Muscle of arm (tissue), 12 donors: ENCODE results near the gene SBF1. TPM values are rescaled to one million over a fixed set of nuclear protein-coding genes. Genes with fewer than 3 reads are reported as not detected.

Experiments
- DNase-seq: peaks from one replicate; pipeline ENCODE4 v3.0.0-alpha.2; 2013
- polyA plus RNA-seq, 12 donors: library from polyadenylated mRNA; unstranded; fragments of 120-200 nt; gene quantifications; one replicate each; pipeline ENCODE4 v1.2.1, GENCODE V29; 2013; ENCODE audit not compliant: insufficient read length in 12 of 12

The SBF1 gene
- polyA plus RNA-seq, 12 donors, result 28.1 to 48.3 (median 35.0) TPM; not detected in 1

GRCh38 chr22:50507421-50507990 lies 32.7 kb upstream of the SBF1 start, which contains the start of gene LMF2:
TSS of gene LMF2 (minus strand) at chr22:50507702. CDS start at chr22:50507675, 27 bp downstream.
- no peak for DNase-seq

GRCh38 chr22:50506611-50507420 lies 32.0 kb upstream of the SBF1 start:
- DNase-seq, result no peak

DNA sequence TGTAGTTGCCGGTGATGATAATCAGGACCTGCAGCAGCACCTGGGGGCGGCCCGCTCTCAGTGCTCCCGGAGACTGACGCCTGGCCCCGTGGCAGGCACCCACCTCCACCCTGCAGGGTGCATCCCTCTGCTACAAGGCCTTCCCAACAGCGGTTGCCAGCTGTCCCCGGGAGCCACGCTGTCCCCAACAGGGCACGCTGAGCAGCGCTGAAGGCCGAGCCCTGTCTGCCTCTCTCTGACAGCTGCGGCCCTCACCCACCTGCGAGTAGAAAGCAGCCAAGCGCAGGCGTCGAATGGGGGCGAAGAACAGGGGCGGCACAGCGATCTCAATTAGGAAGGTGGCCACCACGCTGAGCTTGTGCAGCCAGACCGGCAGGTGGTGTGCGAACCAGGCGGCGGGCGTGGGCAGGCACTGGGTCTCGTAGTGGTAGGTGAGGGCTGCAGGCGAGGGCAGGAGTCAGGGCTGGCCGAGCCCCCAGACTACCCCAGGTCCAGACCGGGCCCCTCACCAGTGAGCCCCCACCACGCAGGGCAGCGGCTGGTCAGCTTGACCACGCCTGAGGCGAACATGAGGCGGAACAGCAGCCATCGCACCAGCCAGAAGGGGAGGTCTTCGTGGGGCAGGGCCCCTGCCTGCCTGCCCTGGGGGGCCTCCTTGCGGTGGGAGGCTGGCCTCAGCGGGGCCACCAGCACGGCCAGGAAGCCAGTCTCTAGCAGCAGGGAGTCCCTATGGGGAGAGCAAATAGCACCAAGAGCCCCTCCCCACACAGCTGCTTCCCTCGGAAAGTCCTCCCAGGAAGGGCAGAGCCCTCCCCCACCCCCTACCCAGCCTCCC lies 31.2 kb upstream of the SBF1 start:
- DNase-seq, result no peak

DNA sequence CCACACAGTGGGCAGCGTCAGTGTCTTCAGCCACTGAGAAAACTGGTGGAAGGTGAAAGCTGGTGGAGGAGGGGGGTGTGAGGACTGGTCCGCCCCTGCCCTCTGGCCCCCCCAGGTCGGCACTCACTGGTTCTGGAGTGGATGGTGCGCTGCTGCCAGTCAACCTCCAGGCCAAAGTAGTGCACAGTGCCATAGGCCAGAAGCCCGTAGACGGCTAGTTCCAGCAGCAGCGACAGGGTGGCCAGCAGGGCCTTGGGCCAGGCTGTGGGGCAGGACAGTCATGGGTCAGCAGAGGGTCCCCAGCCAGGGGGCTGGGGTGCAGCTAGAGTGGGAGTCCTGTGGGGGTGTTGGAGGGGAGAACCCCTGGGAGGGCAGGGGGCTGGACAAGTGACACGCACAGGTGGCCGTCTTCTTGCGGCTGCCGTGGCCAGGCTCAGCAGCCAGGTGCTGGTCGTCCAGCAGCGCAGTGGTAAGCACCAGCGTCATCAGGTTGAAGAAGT lies 30.5 kb upstream of the SBF1 start:
- no peak for DNase-seq

DNA sequence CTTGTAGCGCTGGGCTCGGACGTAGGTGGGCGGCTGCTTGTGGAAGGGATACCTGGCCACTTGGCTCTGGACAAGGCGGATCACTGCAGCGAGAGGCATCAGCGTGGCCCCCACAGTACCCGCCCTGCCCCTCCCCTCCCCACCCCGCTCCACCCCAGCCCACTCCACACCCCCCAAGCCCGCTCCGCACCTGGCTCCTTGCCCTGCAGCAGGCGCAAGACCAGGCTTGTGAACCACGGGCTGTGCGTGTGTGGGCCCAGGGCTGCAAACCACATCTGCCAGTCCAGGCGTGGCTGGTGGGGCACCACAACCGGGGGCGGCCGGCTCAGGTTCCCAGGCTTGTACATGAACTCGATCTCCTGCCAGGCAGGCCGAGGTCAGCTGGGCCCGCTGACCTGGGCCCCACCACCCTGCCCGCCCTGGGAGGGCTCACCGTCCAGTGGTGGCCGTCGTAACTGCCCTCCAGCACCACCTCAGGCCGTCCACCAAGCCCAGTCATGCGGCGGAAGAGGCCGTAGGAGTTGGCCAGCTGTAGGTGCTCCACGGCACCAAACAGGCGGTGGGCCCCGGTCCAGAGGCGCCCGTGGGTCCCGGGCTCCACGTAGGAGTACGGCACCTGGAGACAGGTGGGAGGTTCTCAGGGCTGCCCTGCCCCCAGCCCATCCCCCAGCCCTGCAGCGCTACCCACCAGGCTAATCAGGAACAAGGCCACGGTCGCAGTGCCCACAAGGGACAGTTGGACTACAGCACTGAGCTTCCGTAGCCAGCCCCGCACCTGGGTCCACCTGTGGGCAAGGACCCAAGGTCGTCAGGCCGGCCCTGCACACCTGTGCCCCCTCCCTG lies 29.8 kb upstream of the SBF1 start:
- DNase-seq, result no peak

GRCh38 chr22:50503475-50504145 lies 28.8 kb upstream of the SBF1 start:
- DNase-seq, result no peak

DNA sequence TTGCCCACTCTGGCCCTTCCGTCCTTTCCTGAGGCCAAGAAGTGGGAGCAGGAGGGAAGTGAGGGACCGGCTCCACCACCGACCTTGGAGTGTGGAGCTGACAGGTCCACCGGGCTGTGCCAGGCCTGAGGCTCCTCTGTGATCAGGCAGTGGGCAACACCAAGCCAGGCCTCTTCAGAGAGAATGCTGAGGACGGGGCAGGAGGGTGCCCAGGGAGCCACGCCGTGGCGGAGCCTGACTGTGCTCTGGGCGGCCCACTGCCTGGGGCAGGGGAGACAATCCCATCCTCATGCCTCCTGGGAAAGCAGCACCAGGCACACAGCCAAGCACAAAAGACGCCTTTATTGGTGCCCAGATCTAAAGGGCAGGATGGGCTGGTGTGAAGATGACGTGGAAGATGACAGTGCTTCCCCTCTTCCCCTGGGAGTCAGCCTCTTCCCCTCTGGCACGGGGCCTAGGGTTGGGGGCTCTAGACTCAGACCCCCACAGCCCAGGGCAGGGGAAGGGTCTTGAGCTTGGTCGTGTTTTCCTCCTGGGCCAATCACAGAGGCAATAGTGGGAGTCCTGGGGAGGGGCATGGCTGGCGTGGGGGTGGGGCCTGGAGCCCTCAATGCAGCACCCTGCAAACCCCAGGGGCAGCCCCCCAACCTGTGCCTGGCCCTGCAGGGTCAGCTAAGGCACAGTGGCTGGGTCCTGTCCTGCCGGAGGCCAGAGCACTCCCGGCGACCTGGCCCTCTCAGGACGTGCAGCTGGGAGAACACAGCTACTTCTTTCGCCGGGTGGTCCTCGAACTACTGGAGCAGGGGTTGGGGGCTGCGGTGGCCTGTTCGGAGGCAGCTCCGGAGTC lies 28.0 kb upstream of the SBF1 start:
- no peak for DNase-seq

- no peak for DNase-seq
These were observed 27.3 kb upstream of the SBF1 start for GRCh38 chr22:50502096-50502495.

DNA sequence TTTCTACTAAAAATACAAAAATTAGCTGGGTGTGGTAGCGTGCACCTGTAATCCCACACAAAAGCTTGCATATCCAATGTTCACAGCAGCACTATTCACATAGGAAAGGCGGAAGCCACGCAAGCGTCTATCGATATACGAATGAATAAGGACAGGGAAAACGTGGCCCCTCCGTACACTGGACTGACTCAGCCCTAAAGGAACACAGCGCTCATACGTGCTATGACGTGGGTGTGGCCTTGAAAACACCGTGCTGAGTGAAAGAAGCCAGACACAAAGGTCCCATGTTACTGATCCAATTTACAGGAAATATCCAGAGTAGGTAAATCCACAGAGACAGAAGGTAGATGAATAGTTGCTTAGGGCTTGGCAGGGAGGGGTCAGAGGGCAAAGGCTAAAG lies 25.6 kb upstream of the SBF1 start:
- no peak for DNase-seq

DNA sequence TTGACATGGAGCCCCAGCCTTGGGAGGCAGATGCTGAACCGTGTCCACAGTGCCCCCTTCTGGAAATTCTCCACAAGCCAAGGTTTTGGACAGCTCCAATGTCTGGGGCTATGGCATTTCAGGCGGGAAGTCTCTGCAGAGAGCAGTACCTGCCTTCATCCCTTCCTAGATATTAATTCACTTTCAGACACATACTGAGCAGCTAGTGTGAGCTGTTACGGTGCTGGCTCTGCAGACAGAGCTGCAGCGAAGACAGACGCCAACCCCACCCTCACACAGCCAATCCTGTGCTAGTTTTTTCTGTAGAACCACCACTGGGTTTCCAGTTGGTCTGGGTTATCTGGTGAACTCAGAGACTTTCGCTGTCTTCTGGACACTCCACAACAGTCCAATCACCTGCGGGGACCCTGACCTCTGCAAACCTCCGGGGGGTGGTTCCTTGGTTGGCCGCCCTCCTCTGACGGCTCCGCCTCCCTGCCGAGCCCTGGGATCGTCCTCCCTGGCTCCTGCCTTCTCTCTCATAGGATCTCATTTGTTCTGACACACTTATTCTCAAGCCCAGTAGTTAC lies 23.6 kb upstream of the SBF1 start:
- DNase-seq, result peak; percentile 35

GRCh38 chr22:50497093-50497492 lies 22.3 kb upstream of the SBF1 start:
- DNase-seq, result no peak

DNA sequence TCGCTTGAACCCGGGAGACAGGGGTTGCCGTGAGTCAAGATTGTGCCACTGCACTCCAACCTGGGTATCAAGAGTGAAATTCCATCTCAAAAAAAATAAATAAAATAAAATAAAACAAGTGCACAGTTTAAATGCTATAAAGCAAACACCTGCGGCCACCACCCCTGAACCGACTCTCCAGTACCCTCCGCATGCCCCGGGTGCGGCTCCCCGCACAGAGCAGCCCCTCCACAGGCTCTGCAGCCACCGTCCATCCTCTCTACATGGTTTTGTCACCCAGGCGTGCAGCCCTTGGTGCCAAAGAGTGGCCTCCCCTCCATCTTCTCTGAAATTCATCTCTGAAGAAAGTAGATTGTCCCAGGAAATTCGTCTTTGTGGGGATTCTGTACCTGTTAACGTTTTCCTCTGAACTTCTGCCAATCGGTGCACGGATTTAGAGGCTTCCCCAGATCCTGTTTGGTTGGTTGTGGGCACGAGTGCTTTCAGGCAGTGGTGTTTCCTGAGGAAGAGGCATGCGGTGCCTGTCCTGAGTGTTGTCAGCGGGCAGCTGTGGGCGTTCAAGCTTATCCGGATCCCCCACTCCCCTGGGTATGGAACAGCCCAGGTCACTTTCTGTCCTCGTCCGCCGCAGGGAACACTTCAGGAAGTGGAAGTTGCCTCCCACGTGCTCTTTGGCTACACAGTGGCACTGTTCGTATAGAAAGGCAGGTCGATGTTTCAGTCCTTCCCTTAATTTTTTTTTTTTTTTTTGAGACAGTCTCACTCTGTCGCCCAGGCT lies 15.9 kb upstream of the SBF1 start:
- no peak for DNase-seq

DNA sequence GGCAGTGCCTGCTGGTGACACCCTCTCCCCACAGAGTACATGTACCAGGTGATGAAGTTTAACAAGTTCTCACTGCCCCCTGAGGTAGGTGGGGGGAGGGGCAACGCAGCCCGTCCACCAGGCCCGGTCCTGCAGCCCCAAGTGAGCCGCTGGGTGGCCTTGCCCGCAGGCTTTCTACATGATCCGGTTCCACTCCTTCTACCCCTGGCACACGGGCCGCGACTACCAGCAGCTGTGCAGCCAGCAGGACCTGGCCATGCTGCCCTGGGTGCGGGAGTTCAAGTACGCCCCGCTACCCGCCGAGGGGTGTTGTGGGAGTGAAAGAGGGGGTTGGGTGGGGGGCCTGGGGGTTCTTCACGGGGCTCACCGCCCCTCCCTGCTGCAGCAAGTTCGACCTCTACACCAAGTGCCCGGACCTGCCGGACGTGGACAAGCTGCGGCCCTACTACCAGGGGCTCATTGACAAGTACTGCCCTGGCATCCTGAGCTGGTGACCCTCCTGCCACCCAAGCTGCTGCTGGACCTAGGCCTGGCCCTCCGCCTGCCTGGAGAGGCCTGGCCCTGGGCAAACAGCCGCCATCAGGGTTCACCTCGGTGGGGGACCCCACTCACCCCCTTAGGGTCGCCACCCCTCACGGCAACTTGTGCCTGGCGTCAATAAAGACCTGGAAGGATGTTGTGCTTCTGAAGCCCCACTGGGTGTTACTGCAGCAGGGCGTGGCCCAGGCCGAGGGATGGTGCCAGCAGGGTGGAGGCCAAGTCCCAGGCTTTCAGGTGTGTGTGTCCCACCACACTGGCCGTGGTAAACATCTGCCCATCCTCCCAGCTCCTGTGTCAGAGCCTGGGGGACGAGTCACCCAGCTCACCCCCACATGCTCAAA lies 14.8 kb upstream of the SBF1 start:
- DNase-seq, result no peak

DNA sequence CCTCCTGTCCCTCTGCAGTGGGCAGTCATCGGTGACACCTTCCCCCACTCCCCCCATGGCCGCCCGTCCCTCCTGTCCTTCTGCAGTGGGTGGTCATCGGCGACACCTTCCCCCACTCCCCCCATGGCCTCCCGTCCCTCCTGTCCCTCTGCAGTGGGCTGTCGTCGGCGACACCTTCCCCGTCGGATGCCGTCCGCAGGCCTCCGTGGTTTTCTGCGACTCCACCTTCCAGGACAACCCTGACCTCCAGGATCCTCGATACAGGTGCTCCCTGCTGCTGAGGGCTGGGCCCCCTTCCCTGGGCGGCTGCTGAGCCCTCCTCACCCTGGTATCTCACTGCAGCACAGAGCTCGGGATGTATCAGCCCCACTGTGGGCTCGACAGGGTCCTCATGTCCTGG lies 14.1 kb upstream of the SBF1 start:
- DNase-seq, result no peak

DNA sequence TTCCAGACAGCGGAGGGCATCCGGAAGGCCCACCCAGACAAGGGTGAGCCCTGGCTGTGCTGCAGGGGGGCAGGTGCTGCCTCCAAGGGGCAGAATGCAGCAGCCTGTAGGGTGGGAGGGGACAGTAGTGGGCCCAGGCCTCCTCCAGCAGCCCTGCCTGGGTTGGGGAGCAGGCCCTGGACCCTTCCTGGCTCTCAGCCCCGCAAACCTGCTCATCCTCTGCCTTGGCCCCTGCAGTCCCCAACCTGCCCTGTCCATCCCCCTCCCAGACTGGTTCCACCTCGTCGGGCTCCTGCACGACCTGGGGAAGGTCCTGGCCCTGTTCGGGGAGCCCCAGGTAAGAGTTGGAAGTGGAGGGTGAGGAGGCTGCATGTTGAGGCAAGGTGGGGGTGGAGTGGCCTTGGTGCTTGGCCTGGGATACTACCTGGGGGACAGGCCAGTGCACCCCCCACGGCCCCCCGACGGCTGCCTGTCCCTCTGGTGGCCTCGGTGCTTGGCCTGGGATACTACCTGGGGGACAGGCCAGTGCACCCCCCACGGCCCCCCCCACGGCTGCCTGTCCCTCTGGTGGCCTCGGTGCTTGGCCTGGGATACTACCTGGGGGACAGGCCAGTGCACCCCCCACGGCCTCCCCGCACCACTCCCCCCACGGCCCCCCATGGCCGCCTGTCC lies 13.3 kb upstream of the SBF1 start:
- DNase-seq, result no peak

- DNase-seq, result no peak
These were observed 12.6 kb upstream of the SBF1 start for GRCh38 chr22:50487290-50488005.
